SJSA1 (cell line): Measurements from ENCODE around the gene GPRIN2. TPM values are rescaled to one million over a fixed set of nuclear protein-coding genes. Genes with fewer than 3 reads are reported as not detected.
"Not testable (repeated sequence)": the region's sequence is repeated elsewhere in the genome, so short reads cannot be mapped to it uniquely, and the experiment has no call there.

Experiments used
- DNase-seq, 2 experiments: peaks; one replicate each; pipeline ENCODE4 v3.0.0-alpha.2; 2015 to 2020; ENCODE audit warnings: low spot score in 2 of 2, low read depth in 1 of 2
- H3K27ac ChIP-seq: fragments of 250-450 bp; sonication (Bioruptor Pico); 2 replicates; pipeline ENCODE4 v1.5.1; 2020; ENCODE audit warnings: mild to moderate bottlenecking, moderate library complexity
- H3K27me3 ChIP-seq: fragments of 250-450 bp; sonication (Bioruptor Pico); replicated peaks from 2 replicates; pipeline ENCODE4 v1.5.1; 2020; ENCODE audit warnings: mild to moderate bottlenecking, moderate library complexity
- H3K36me3 ChIP-seq: fragments of 250-450 bp; sonication (Bioruptor Pico); 2 replicates; pipeline ENCODE4 v1.5.1; 2020; ENCODE audit warnings: mild to moderate bottlenecking
- H3K4me1 ChIP-seq: fragments of 250-450 bp; sonication (Bioruptor Pico); replicated peaks from 2 replicates; pipeline ENCODE4 v1.6.1; 2021; ENCODE audit warnings: mild to moderate bottlenecking
- H3K4me3 ChIP-seq: fragments of 250-450 bp; sonication (Bioruptor Pico); 2 replicates; pipeline ENCODE4 v1.5.1; 2020; ENCODE audit warnings: mild to moderate bottlenecking
- H3K9me3 ChIP-seq: fragments of 250-450 bp; sonication (Bioruptor Pico); replicated peaks from 2 replicates; pipeline ENCODE4 v1.5.1; 2020; ENCODE audit warnings: mild to moderate bottlenecking
- total RNA-seq: library from RNA; depleted of rRNA; stranded (reverse); fragments of >200 nt; shearing (Covaris generic); gene quantifications from 2 replicates; pipeline ENCODE4 v1.2.3, GENCODE V29; 2014

Gene GPRIN2
- total RNA-seq, 1 experiment from 2014 or later: 0.42 TPM

DNA sequence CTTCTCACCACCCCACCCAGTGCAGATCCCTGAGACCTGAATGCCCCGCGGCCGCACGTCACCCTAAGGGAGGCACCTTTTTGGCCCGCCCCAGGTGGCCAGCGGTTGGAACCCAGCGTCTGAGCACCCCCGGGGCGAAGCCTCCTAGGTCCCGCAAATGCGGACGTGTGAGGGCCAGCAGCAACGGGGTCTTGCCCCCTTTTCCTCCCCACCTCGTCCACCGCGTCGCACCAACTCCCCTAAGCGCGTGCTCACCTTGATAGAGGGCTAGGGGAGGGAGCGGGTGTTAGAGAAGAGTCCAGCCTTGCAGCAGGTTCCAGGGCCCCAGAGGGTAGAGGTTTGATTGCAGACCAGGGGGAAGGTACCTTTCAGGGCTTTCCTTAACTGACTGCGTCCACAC, 22.9 kb upstream of the GPRIN2 start:
- not testable (repeated sequence) for DNase-seq, H3K27ac ChIP-seq, H3K9me3 ChIP-seq, H3K36me3 ChIP-seq, H3K4me1 ChIP-seq, H3K27me3 ChIP-seq, H3K4me3 ChIP-seq

DNA sequence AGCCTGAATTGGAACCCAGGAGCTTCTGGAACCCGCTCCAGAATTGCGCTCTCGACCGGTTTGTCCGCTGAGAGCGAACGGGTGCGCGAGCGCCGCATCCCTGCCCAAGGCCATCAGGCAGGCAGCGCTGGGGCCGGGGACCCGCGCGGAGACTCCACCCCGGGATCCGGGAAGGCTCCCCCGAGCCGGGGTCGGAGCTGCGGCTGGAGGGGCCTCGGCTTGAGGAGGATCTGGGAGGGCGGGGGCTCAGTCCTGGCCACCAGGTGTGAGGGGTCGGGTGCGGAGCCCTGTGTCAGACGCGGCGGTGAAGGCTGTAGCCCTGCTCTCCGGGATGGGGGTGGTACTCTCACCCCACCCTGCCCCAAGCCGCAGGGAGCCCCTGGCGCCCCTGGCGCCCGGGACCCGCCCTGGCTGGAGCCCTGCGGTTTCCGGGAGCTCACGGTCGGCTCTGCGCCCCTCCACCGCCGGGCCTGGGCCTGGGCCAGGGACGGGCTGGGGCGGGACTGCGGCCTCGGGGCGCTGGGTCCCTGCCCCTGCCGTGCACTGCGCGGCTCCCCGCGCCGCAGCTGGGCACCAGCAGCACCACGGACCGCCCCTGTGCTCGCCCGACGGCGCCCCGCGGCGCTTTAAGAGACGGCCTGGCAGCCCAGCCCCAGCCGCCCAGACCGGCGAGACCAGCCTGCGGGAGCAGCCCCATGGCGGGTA, 22.2 kb upstream of the GPRIN2 start, which contains the start of gene SYT15:
TSS of gene SYT15 (plus strand) at position 655 of the 705 bp plus-strand sequence. CDS start at position 696, 41 bp downstream.
- H3K27ac ChIP-seq, DNase-seq, H3K4me3 ChIP-seq, H3K36me3 ChIP-seq, H3K9me3 ChIP-seq, H3K27me3 ChIP-seq, H3K4me1 ChIP-seq: not testable (repeated sequence)

DNA sequence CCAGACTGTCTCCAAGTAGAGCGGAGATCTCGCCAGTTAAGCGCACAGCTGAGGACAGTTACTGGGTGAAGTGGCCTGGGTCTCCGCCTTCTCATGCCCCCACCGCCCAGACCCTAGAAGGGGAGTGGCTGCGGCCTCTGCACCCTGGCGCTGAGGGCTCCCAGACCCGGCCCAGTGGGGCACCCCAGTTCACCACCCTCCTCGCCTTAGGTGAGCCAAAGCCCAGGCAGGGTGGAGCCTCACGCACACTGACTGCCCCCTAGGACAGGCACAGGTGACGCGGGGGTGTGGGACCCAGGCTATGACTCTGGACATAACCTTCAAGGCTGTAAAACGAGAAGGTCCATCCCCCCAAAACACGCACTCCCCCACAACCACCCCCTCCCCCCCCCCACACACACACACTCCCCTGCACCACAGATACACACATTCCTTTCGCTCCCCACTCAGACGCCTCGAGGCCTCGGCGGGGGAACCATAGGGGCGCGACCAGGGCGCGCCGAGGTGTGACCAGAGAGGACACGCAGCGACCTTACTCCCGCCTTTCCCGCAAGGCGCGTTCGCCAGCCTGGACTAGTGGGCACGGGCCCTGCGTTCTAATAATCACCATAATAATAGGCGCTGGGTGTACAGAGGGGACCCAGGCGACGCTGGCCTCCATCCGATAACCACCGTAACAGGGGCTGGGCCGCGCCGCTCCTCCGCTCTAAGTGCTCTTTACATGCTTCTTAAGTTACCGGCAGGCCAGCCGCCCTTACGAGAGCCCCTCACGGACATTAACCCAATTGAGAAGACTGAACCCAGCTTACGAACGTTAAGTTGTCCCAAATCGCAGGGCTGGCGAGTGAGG, 21.4 kb upstream of the GPRIN2 start:
- H3K4me3 ChIP-seq, H3K36me3 ChIP-seq, DNase-seq, H3K27me3 ChIP-seq, H3K27ac ChIP-seq, H3K4me1 ChIP-seq, H3K9me3 ChIP-seq: not testable (repeated sequence)

DNA sequence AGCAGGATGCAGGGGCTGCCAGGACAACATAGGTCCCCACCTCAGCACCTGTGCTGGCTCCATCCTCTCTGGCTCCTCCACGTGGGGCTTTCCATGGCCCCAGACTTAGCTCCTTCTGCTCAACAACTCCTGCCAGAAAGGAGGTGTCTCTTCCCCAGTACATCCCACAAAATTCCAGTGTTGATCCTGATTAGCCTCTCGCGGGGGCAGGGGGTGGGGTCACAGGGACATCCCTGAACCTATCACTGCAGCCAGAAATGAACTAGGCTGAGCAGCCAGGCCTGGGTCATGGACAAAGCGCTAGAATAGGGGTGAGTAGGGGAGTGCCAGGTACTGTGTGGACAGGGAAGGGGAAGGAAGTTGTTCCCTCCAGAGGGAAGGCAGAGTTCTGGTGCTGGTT, 17.4 kb upstream of the GPRIN2 start:
- not testable (repeated sequence) for H3K27me3 ChIP-seq, H3K9me3 ChIP-seq, H3K4me3 ChIP-seq, H3K36me3 ChIP-seq, H3K27ac ChIP-seq, DNase-seq, H3K4me1 ChIP-seq

DNA sequence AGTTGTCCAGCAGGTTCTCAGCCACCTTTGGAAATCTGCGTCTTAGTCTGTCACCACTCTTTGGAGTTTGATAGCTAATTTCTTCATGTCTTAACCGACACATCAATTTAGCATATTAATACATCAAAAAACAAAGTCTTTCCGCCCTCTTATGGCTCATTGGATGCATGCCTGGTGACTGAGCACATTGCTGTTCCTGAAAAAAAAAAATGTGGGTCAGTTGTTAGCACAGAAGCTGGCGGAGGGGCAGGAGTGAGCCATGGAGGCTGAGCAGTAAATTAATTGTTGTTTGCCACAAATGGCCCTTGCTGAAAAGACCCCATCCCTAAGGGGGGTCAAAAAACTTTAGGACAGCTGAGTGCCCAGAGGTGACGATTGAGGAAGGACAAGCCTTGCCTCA, 16.9 kb upstream of the GPRIN2 start:
- H3K36me3 ChIP-seq, H3K27me3 ChIP-seq, H3K4me1 ChIP-seq, H3K4me3 ChIP-seq, H3K27ac ChIP-seq, DNase-seq, H3K9me3 ChIP-seq: not testable (repeated sequence)

DNA sequence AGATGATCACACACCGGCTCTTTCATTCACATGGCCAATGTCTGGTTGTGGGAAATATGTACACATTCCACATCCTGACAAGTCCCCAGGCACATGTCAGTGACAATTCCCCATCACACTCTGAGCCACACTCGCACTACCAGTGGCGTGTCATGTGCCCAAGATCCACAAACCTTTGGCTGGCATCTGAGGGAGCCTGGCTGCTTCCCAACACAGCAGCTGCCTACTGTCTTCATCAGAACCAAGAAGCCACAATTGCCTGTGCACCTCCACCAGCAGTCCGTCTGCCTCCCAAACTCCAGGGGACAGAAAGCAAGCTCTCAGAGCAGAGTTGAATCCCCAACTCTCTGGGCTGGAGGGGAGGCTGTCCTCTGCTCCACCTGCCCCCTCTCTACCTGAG, 16.3 kb upstream of the GPRIN2 start:
- not testable (repeated sequence) for H3K4me1 ChIP-seq, H3K27ac ChIP-seq, H3K4me3 ChIP-seq, DNase-seq, H3K9me3 ChIP-seq, H3K27me3 ChIP-seq, H3K36me3 ChIP-seq

DNA sequence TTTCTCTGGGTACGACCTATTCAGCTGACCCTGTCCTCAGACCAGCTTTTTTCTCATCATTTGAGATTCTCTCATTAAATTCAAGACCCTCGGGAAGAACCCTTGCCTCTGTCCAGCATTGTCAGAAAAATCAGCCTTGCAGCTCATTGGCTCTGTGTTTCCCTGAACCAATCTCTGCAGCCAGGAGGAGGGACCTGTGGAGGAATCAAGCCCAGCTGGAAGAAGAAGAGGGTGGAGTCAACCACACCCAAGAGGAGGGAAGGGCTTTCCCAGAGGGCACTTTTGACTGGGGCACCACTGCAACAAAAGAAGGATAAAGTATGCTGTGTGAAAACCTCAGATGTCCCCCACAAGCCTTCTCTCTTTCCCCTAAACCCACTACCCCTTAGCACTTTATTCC, 14.2 kb upstream of the GPRIN2 start:
- not testable (repeated sequence) for DNase-seq, H3K9me3 ChIP-seq, H3K27ac ChIP-seq, H3K36me3 ChIP-seq, H3K4me3 ChIP-seq, H3K27me3 ChIP-seq, H3K4me1 ChIP-seq

DNA sequence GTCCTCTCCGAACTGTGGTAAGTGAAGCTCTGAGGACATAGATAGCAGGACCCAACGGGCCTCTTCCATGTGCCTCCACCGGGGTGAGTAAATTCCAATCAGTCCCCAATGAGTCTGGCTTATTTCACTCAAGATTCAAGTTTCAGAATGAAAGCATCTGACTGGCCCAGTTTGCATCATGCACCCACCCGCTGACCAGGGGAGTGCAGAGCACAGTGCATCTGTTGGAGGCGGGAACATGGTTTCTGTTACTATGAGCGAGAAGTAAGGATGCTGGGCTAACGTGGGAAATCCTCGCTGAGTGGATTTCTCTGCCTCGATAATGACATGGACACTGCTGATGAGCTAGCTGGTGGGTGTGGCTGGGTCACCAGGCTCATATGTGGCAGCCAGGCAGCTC, 10.7 kb upstream of the GPRIN2 start:
- not testable (repeated sequence) for H3K9me3 ChIP-seq

DNA sequence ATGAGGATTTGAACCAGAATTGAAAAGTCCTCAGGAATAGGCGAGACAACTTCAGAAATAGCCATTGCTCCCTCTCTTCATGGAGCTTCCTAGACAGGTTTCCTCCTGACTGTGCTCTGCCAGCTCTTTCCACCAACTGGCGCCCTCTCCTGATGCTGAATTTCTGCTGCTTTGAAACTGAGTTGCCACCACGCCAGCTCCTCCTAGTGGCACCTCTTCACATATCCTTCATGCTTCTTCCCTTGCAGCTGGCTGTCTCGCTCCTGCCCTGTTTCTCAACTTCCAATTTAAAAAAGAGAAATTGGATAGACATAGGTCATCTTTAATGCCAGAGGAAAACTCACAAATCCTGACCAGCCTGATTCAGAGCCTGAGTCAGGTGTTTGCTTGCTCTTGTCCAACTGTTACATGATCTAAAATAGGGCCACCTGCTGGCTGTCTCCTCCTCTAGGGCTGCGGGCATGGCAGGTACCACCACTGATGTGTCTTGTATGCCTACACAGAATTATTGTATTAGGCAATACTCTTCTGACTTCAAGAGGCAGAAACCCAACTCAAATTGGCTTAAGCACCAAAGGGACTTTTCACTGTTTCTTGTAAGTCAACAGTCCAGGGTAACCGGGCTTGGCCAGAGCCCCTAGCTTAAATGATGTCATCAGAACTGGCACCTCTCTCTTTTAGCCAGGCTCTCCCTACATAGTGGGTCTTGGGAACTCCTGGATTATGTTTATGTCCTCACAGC, 9.3 kb upstream of the GPRIN2 start:
- not testable (repeated sequence) for H3K4me3 ChIP-seq, H3K27ac ChIP-seq, H3K36me3 ChIP-seq, H3K9me3 ChIP-seq, H3K27me3 ChIP-seq, H3K4me1 ChIP-seq
- peak; percentile 71 to 77 for DNase-seq

More for the DNA sequence above, 10.7 kb upstream of the GPRIN2 start:
- not testable (repeated sequence) for DNase-seq, H3K4me3 ChIP-seq, H3K27me3 ChIP-seq, H3K36me3 ChIP-seq, H3K4me1 ChIP-seq, H3K27ac ChIP-seq

DNA sequence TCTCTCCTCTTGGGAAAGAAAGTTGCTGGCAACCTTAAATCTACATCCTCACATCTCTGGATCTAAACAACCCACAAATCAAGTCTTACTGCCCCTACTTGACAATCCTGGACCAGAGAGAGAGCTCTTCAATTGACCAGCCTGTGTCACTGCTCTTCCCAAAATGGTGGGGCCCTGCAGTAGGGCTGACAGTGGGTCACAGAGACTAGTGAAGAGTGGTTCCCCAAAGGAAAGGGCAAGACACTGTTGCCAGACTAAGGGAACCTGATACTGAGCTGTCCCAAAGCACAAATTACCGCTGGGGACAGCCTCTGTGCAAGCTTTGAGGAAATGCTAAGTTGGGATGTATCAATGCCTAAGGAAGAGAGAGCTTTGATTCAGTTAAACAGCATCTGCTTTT, 4.5 kb upstream of the GPRIN2 start:
- DNase-seq: no peak
- H3K9me3 ChIP-seq: 0 out of 2 replicates have a peak, but pooled peaks cover 2% of the 10 kb centered on the region
- H3K4me1 ChIP-seq: peaks cover 5% of the 10 kb centered on the region
- peaks cover 4% of the 10 kb centered on the region; the same call in 1 of the 2 replicates for H3K27me3 ChIP-seq
- no peak overlapping the region for H3K27ac ChIP-seq
- H3K36me3 ChIP-seq: no peaks in the 10 kb centered on the region
- no peak overlapping the region for H3K4me3 ChIP-seq

DNA sequence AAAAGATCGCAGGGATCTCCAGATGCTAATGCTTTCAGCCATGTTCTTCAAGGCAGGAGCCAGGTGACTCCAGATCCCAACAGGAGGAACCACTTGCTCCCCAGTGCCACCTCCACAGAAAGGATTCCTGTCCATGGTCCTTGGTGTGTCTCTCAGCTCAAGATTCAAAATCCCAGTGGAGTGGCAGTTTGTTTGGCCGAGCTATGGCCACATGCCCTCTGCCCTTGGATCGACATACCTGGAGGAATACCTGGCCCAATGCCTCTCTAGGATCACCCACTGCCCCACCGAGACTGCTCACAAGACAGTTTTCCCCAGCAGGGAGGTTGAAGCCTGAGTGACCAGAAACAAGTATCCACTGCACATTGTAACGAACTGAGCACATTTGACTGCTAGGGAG, 3.9 kb upstream of the GPRIN2 start:
- peak in 1 of 2 experiments; percentile 44 for DNase-seq
- H3K4me3 ChIP-seq: no peak overlapping the region
- 0 out of 2 replicates have a peak, but pooled peaks cover 2% of the 10 kb centered on the region for H3K9me3 ChIP-seq
- H3K4me1 ChIP-seq: peaks cover 5% of the 10 kb centered on the region
- H3K27ac ChIP-seq: no peak overlapping the region
- peaks cover 4% of the 10 kb centered on the region; the same call in 1 of the 2 replicates for H3K27me3 ChIP-seq
- no peaks in the 10 kb centered on the region for H3K36me3 ChIP-seq

DNA sequence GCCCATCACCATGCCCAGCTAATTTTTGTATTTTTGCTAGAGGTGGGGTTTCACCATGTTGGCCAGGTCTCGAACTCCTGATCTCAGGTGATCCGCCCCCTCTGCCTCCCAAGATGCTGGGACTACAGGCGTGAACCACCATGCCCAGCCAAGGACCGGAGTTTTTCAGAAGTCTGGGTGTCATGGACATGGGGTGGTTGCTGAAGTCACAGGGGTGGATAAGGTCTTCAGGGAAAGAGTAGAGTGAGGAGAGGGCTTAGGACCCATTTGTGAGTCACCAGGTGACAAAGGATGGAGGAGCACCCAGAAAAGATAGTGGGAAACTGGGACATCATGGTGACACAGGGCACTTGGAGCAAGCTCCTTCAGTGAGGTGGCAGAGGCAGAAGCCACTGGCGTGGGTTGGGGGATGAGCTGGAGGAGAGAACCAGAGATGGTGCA, 2.8 kb upstream of the GPRIN2 start:
- Histone ChIP-seq H3K4me3 (no peak overlapping the region), H3K27me3 (peaks cover 4% of the 10 kb centered on the region; the same call in 1 of the 2 replicates), H3K9me3 (0 out of 2 replicates have a peak, but pooled peaks cover 2% of the 10 kb centered on the region), H3K36me3 (no peaks in the 10 kb centered on the region), H3K27ac (no peak overlapping the region), H3K4me1 (peaks cover 5% of the 10 kb centered on the region)
- peak in 1 of 2 experiments; percentile 47 for DNase-seq

DNA sequence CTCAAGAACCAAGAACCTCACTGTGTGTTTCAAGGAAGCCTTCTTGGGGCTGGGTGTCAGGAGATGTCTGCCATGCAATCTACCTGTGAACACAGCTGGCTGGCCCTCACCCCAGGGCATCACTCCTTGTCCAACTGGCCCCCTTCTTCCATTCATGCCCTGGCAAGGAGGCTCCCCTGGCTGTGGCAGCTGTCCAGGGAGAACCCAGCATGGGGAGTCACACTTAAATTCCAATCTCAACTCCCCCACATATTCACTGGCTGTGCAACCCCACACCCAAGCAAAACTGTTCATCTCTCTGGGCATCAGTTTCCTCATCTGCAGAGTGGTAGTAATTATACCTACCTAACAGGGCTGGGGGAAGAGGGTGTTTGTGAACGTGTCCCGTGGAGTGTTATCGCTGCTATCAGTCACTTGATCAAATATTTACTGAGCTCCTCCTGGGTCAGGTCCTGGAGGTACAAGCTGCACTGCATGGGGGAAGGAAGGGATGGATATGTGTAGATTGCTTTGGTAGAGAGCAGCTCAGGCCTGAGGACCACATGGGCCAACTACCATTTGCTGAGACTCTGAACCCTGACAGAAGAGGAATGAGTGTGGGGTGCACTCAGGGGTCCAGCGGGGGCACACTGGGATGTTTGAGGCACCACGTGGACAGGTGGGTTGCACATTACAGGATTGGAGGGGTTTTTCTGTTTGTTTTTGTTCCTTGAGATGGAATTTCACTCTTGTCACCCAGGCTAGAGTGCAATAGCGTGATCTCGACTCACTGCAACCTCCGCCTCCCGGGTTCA, 2.1 kb upstream of the GPRIN2 start:
- H3K9me3 ChIP-seq: 0 out of 2 replicates have a peak, but pooled peaks cover 2% of the 10 kb centered on the region
- no peak overlapping the region for H3K27ac ChIP-seq
- peak in 1 of 2 experiments; percentile 45 for DNase-seq
- H3K36me3 ChIP-seq: no peaks in the 10 kb centered on the region
- no peak overlapping the region for H3K4me3 ChIP-seq
- H3K27me3 ChIP-seq: peaks cover 4% of the 10 kb centered on the region; the same call in 1 of the 2 replicates
- H3K4me1 ChIP-seq: peaks cover 5% of the 10 kb centered on the region
